Endothelial cell of umbilical vein (primary cell): ENCODE measurements around the gene RPL23. TPM values are rescaled to one million over a fixed set of nuclear protein-coding genes. Genes with fewer than 3 reads are reported as not detected.

Experiments
- BruUV-seq: library from RNA; stranded (reverse); fragments of 400-500 nt; replicated peaks from 2 replicates; lab custom pipeline; 2021; lab: Mats Ljungman, UMichigan
- CTCF ChIA-PET: fragments of 300-600, 350-600 bp; sonication (Branson Sonifier 250); formaldehyde crosslinking; loops from one replicate; lab custom pipeline; 2021; ENCODE audit warnings: antibody characterized with exemption, inconsistent platforms; lab: Charles Lee
- POLR2A ChIA-PET: fragments of 300-600, 350-600 bp; sonication (Branson Sonifier 250); formaldehyde crosslinking; loops from one replicate; lab custom pipeline; 2021; ENCODE audit warnings: antibody characterized with exemption, inconsistent platforms; lab: Charles Lee
- DNase-seq: peaks from one replicate; pipeline ENCODE4 v3.0.0-alpha.2; 2011; ENCODE audit warnings: low read depth, low spot score
- FAIRE-seq: peaks from 2 replicates; lab custom pipeline; 2011; peaks lifted over from hg19 to GRCh38; lab: Jason Lieb, UNC
- H2AFZ ChIP-seq: 2 replicates; pipeline ENCODE4 v1.6.0; 2012; ENCODE audit warnings: low read depth, low read length, control low read depth, inconsistent platforms
- H3K27ac ChIP-seq: 2 replicates; pipeline ENCODE4 v1.5.1; 2011; ENCODE audit warnings: low read depth, mild to moderate bottlenecking, control low read depth, low read length, moderate library complexity; ENCODE audit not compliant: insufficient read depth
- H3K27me3 ChIP-seq, 2 experiments: 2 replicates each; pipeline versions ENCODE4 v1.6.0 to v1.6.1; 2011; ENCODE audit warnings: low read length in 2 of 2, mixed read lengths in 1 of 2; ENCODE audit not compliant: control insufficient read depth in 2 of 2, insufficient read depth in 2 of 2
- H3K36me3 ChIP-seq, 2 experiments: 2 replicates in 1 of 2; 3 replicates in 1 of 2; pipeline ENCODE4 v1.5.1; 2011; ENCODE audit warnings: low read length in 2 of 2, mild to moderate bottlenecking in 1 of 2, moderate library complexity in 1 of 2; ENCODE audit not compliant: control insufficient read depth in 2 of 2, insufficient read depth in 2 of 2; ENCODE audit errors: extremely low read depth in 1 of 2
- H3K4me1 ChIP-seq: 3 replicates; pipeline ENCODE4 v1.5.1; 2011; ENCODE audit warnings: mild to moderate bottlenecking, low read length; ENCODE audit not compliant: control insufficient read depth, insufficient read depth; ENCODE audit errors: extremely low read depth
- H3K4me2 ChIP-seq: 2 replicates; pipeline ENCODE4 v1.6.1; 2011; ENCODE audit warnings: low read length, control low read depth, mixed read lengths; ENCODE audit not compliant: insufficient read depth
- H3K4me3 ChIP-seq, 3 experiments: fragments of 200-600 bp in 1 of 3; sonication (generic), shearing (Covaris generic) in 1 of 3; replicated peaks in 1 of 3; 2 replicates each; pipeline ENCODE4 v1.5.1; 2011 to 2016; ENCODE audit warnings: control low read depth in 3 of 3, low read length in 3 of 3, mild to moderate bottlenecking in 2 of 3, inconsistent platforms in 1 of 3, low read depth in 1 of 3, moderate library complexity in 1 of 3; ENCODE audit not compliant: insufficient read depth in 1 of 3
- H3K79me2 ChIP-seq: 2 replicates; pipeline ENCODE4 v1.6.0; 2012; ENCODE audit warnings: low read length, inconsistent platforms; ENCODE audit not compliant: control insufficient read depth, insufficient read depth
- H3K9ac ChIP-seq: replicated peaks from 2 replicates; pipeline ENCODE3; 2011; ENCODE audit warnings: low read length, control low read depth; ENCODE audit not compliant: insufficient read depth; ENCODE audit errors: extremely low read depth
- H3K9me1 ChIP-seq: replicated peaks from 3 replicates; pipeline ENCODE4 v1.6.0; 2011; ENCODE audit warnings: mild to moderate bottlenecking, low read length; ENCODE audit not compliant: control insufficient read depth, insufficient read depth; ENCODE audit errors: extremely low read depth
- H3K9me3 ChIP-seq: replicated peaks from 2 replicates; pipeline ENCODE4 v1.5.1; 2012; ENCODE audit warnings: low read length, inconsistent platforms; ENCODE audit not compliant: control insufficient read depth, insufficient read depth
- H4K20me1 ChIP-seq: replicated peaks from 2 replicates; pipeline ENCODE3; 2011; ENCODE audit warnings: mild to moderate bottlenecking, low read length; ENCODE audit not compliant: control insufficient read depth, insufficient read depth; ENCODE audit errors: extremely low read depth
- CTCF ChIP-seq, 2 donors: IDR thresholded peaks; 1 replicate in 1 of 2; 2 replicates in 1 of 2; pipeline ENCODE4 v1.5.1; 2011; ENCODE audit warnings: low read length in 2 of 2, mild to moderate bottlenecking in 2 of 2, moderate library complexity in 2 of 2, control low read depth in 1 of 2, inconsistent platforms in 1 of 2, low read depth in 1 of 2; ENCODE audit not compliant: insufficient read depth in 1 of 2; ENCODE audit errors: extremely low read depth in 1 of 2
- EZH2 ChIP-seq: IDR thresholded peaks from 2 replicates; pipeline ENCODE4 v1.6.1; 2012; ENCODE audit warnings: borderline replicate concordance, low read depth, mild to moderate bottlenecking, moderate library complexity, low read length, inconsistent platforms; ENCODE audit not compliant: severe bottlenecking
- FOS ChIP-seq: IDR thresholded peaks from 2 replicates; pipeline ENCODE4 v1.6.1; 2011; ENCODE audit warnings: mild to moderate bottlenecking, low read length, moderate library complexity, borderline replicate concordance; ENCODE audit not compliant: insufficient read depth
- GATA2 ChIP-seq: IDR thresholded peaks from 2 replicates; pipeline ENCODE4 v1.7.0; 2011; ENCODE audit warnings: low read depth, mild to moderate bottlenecking, moderate library complexity, mixed read lengths, low read length; ENCODE audit not compliant: insufficient read length, insufficient read depth
- JUN ChIP-seq: IDR thresholded peaks from 2 replicates; pipeline ENCODE4 v1.6.1; 2011; ENCODE audit warnings: borderline replicate concordance, low read depth; ENCODE audit not compliant: insufficient read length, insufficient read depth
- MYC ChIP-seq: IDR thresholded peaks from one replicate; pipeline ENCODE4 v1.6.1; 2011; ENCODE audit warnings: mild to moderate bottlenecking, low read depth, low read length
- POLR2A ChIP-seq: IDR thresholded peaks from 2 replicates; pipeline ENCODE4 v1.6.1; 2012; ENCODE audit warnings: low read depth, mild to moderate bottlenecking, control low read depth, low read length
- POLR2AphosphoS5 ChIP-seq: IDR thresholded peaks from 2 replicates; pipeline ENCODE4 v1.6.1; 2012; ENCODE audit warnings: low read depth, mild to moderate bottlenecking, control low read depth, low read length, moderate library complexity; ENCODE audit not compliant: insufficient read depth
- dilution Hi-C: fragments of 300-500 bp; cut with MboI; formaldehyde crosslinking; loops from one replicate; pipeline ENCODE4 v1.15.0; 2019; ENCODE audit warnings: low sequenced_read_pairs; ENCODE audit not compliant: extremely low pct_ligation_motif_present
- intact Hi-C: fragments of 100-400 bp; cut with micrococcal nuclease; formaldehyde crosslinking; loops from one replicate; pipeline ENCODE4 v1.10.0; 2022
- polyA plus RNA-seq, 4 experiments: library from polyadenylated mRNA; depleted of rRNA in 3 of 4; stranded (reverse) in 3 of 4; unstranded in 1 of 4; fragments of >200 nt; gene quantifications; 2 replicates each; pipeline versions ENCODE4 v1.2.1 to v1.2.3, GENCODE V29; 2011 to 2012; ENCODE audit warnings: missing spikeins in 1 of 4
- total RNA-seq: library from RNA; stranded (reverse); gene quantifications from 2 replicates; pipeline ENCODE4 v1.2.3, GENCODE V29; 2021

RPL23 gene
- total and polyA plus RNA-seq, 2 donors (not counting 3 experiments of a cell fraction or from before 2014, with no cell fraction given) = 1,292 to 1,847 TPM

GRCh38 chr17:38886643-38887010 lies 33.1 kb upstream of the RPL23 start:
- intact Hi-C loops = no loop called here
- no peaks in the 10 kb centered on the region for H3K9me3 ChIP-seq
- no peak for TF ChIP-seq POLR2A
- no peak for TF ChIP-seq GATA2
- no peak for TF ChIP-seq POLR2AphosphoS5
- no peak for TF ChIP-seq EZH2
- TF ChIP-seq MYC = no peak
- TF ChIP-seq FOS = no peak
- TF ChIP-seq JUN = no peak
- TF ChIP-seq CTCF (IDR thresholded peaks at IDR 0.05; ENCODE audit: extremely low read depth in 1 of 2, insufficient read depth in 1 of 2, low read depth in 1 of 2, low read length in 2 of 2) = no peak
- ChIA-PET POLR2A (no interaction called here), CTCF (interaction anchor here (1.8 kb wide), 1 partner anchor 11 kb away, joined by 5 read pairs; no protein-coding TSS in a partner anchor)
- peaks cover 71% of the 10 kb centered on the region for H3K79me2 ChIP-seq
- H2AFZ ChIP-seq = no peak overlapping the region
- H3K36me3 ChIP-seq = peaks cover 9 to 50% of the 10 kb centered on the region in 2 experiments
- no peak overlapping the region for H3K27ac ChIP-seq
- DNase-seq (no peak), FAIRE-seq (no peak)
- no peak overlapping the region for H3K4me2 ChIP-seq
- dilution Hi-C loops = no loop called here
- no TSS peak for BruUV-seq
- H3K27me3 ChIP-seq = no peaks in the 10 kb centered on the region
- H4K20me1 ChIP-seq = no peaks in the 10 kb centered on the region
- no peak overlapping the region for H3K9ac ChIP-seq
- H3K4me3 ChIP-seq = no peak overlapping the region
- H3K9me1 ChIP-seq = no peaks in the 10 kb centered on the region
- H3K4me1 ChIP-seq = peaks cover 6% of the 10 kb centered on the region
